ENCODE results near the gene MAD1L1.
"Not testable (repeated sequence)": the region's sequence is repeated elsewhere in the genome, so short reads cannot be mapped to it uniquely, and the experiment has no call there.

The MAD1L1 gene

GRCh38 chr7:1867370-1868260 is 365.1 kb downstream of the MAD1L1 start:
- FAIRE-seq = no peak

DNA sequence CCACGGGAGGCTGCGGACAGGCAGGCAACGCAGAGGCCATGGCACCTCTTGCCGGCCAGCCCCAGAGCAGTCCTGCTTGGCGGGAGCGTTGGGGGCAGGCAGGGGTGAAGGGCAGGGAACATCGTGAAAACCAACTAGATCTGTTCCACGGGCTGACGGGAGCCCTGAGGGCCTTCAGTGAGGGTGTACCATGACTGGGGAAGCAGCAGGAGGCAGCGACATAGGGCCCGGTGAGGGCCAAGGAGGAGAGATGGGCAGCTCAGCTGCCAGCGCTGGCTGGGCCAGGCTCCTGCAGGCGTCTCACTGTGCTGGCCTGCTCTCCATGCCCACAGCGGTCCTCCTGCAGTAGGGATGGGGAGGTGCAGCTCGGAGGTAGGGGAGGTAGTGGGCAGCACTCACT is 366.1 kb downstream of the MAD1L1 start:
- FAIRE-seq = no peak

- no peak for FAIRE-seq
Measured at GRCh38 chr7:1865571-1866255, 367.0 kb downstream of the MAD1L1 start.

DNA sequence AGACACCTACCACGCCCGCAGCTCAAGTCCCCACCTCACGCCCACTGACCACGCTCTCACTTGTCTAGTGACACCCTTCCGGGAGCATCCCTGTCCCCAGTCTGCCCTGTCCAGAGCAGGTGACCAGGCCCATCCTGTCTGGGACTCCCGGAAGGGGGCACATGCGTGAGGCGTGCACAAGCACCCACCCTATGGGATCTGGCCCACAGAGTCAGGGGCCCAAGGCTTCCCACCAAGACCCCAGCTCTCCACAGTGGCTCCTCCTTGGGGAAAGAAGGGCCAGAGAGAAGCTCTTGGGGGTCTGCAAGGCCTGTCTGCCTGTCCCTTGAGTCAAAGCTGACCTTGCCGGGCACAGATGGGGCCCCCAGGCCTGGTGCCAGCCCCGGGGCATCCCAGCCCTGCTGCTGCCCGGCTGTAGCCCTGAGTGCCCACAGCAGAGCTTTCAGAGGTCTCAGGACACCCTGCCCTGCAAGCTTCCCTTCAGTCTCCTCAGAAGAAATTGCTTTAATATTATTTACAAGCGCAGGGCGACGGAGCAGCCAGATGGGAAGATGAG is 367.7 kb downstream of the MAD1L1 start:
- no peak for FAIRE-seq

DNA sequence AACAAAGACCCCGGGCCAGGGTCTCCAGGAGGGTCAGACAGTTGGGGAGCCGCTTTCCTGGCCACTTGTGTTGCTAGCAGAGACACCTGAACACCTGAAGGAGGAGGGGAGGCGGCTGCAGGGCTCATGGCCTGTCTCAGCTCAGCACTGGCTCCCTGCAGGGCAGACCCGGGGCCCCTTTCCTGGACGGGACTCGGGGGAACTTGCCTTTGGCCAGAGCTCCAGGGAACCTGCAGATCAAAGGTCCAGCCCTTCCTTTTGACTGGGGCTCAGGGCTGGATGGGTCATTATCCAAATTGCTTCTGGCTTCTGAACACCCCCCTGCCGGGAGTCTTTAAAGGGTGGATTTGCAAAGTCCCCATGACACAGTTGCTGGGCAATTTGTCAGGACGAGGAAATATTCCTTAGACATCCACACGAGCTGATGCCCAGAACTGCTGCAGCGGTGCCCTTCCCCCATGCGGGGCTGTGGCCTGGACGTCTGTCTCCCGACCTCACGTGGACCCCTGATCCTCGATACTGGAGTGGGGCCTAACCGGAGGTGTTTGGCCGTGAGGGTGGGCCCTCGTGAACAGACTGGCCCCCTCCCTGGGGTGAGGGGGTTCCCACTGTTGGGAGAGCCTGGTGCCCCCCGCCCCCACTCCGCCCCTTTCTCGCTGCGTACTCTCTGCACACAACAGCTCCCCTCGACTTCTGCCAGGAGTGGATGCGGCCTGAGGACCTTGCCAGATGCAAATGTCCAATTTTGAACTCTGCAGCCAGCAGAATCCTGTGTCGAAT is 368.4 kb downstream of the MAD1L1 start:
- no peak for FAIRE-seq

DNA sequence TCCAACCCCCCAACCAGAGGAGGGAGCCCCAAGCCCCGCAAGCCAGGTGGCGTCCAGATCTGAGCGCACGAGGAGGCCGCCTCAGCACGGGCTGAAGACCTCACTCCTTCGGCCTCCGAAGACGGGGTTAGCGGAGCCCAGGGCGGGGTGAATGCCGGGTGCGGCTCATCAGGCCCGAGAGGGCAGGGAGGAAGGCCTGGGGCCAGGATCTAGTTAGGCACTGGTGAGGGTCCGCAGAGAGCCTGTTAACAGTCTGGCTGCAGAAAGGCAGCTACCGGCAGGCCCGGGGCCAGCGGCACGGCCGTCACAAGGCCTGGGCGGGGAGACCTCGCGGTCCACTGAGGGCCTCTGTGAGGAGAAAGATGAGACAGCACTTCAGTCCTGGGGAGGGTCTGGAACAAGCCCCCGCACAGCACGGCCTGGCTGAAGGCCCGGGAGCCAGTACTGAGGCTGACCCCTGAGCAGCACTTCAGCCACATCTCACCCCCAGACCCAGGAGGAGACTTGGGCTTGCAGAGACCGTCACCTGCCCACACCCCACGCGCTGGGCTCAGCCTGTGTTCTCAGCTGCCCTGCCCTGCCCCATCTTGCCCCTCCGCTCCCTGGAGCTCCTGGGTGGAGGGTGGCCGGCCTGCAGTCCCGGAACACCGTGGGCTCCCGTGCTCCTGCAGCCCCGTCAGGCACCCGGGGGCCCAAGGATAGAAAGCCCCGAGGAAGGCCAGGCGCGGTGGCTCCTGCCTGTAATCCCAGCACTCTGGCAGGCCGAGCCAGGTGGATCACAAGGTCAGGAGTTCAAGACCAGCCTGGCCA is 369.4 kb downstream of the MAD1L1 start:
- no peak for FAIRE-seq

- no peak for FAIRE-seq
Measured at GRCh38 chr7:1862560-1862959, 370.2 kb downstream of the MAD1L1 start.

DNA sequence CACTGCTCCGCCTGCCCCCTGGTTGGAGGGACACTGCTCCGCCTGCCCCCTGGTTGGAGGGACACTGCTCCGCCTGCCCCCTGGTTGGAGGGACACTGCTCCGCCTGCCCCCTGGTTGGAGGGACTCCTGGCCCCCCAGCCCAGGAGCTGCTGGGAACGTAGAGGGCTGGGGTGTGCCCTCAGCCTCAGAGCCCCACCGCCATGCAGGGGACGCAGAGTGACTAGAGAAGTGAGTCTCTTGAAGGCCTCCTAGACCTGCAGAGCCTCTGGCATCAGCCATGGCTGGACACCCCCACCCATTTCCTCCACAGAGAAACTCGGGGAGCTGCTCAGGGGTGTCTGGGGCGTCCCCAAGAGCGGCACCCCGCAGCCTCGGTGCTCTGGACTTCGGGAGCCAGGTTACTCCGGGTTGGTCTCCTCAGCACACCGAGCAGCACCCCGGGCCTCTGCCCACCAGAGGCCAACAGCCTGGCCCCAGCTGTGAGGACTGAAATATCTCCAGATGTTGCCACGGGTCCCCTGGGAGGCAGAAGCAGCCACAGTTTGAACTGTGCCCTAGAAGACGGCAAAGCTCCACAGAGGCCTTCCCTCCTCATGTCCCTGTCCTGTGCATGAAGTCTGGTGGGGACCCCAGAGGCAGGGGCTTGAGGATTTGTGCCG is 370.8 kb downstream of the MAD1L1 start:
- no peak for FAIRE-seq

DNA sequence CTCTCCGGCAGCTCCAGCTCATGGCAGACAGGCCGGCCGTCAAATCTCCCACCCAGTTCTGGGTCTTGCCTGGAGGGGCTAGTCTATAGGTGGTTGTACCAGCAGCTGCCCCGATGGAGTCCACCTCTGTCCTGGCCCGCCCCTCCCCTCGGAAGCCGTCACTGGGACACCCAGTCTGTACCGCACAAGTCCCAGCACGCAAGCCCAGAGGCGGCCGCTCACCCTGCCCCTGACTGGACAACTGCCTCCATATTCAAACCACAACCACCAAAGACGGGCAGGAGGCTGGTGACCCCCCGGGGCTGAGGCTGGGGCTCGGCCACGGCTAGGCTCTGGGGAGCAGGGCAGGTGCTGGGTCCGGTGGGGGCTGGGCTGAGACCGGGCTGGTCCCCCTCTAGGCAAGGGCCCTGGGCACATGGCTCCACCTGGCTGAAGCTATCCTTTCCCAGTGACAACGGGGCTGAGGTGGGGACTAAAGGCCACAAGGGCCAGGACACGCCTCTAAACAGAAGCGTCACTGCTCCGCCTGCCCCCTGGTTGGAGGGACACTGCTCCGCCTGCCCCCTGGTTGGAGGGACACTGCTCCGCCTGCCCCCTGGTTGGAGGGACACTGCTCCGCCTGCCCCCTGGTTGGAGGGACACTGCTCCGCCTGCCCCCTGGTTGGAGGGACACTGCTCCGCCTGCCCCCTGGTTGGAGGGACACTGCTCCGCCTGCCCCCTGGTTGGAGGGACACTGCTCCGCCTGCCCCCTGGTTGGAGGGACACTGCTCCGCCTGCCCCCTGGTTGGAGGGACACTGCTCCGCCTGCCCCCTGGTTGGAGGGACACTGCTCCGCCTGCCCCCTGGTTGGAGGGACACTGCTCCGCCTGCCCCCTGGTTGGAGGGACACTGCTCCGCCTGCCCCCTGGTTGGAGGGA is 371.6 kb downstream of the MAD1L1 start:
- not testable (repeated sequence) for FAIRE-seq

DNA sequence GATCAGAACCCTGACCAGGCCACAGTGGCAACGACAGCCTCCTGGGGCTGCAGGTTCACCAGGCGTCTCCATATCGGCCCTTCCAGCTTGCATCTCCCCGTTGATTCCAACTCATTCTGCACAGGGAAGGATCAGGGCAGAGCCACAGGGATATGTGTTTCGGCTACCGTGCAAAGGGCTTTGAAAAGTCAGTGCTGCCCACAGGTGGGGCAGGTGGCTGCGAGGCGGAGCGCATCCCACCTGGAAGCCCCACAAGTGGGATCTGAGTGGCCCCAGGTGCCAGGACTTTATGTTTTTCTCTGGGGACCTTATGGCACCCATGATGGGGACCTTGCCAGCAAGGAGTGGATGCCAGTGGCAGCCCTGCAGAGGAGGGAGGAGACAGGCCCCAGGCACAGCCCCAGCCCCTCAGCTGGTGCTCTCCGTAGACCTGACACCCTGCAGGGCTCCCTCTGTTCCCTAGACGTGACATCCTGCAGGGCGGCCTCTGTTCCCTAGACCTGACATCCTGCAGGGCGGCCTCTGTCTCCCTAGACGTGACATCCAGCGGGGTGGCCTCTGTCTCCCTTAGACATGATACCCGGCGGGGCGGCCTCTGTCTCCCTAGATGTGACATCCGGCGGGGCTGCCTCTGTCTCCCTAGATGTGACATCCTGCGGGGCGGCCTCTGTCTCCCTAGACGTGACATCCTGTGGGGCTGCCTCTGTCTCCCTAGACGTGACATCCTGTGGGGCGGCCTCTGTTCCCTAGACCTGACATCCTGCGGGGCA is 373.3 kb downstream of the MAD1L1 start:
- FAIRE-seq = no peak

DNA sequence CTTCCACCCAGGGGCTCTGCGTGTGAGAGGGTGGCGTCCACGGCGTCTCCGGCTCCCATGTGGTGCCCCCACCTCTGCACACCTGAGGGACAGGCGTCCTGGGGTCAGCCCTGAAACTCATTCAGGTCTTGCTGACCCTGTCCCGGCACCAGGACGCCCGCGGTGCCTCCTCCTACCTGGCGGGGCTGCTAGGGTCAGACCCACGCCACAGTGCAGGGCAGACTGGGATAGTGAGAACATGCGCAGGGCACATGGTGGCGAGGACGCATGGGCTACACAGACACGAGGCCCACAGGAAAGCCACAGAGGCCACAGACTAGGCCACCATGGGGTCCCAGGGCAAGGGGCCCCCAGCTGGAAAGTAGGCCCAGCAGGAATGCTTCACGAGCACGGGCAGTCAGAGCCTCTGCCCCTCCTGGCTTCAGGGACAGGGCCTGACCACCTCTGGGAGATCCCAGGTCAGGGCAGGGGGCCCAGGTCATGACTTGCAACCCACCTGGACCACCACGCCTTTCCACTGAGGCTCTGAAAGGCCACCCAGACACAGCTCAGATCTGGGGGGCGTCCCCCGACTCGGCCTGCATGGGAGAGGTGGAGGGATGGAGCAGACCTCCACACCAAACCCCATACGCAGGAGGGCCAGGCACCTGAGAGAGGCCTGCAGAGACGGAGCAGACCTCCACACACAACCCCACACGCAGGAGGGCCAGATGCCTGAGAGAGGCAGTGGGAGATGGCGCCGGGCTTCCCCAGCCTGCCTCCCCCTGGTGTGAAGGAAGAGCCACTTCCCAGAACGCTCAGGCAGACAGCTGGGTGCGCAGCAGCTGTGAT is 374.1 kb downstream of the MAD1L1 start:
- FAIRE-seq = no peak

GRCh38 chr7:1857487-1858421 is 375.0 kb downstream of the MAD1L1 start:
- FAIRE-seq = no peak

DNA sequence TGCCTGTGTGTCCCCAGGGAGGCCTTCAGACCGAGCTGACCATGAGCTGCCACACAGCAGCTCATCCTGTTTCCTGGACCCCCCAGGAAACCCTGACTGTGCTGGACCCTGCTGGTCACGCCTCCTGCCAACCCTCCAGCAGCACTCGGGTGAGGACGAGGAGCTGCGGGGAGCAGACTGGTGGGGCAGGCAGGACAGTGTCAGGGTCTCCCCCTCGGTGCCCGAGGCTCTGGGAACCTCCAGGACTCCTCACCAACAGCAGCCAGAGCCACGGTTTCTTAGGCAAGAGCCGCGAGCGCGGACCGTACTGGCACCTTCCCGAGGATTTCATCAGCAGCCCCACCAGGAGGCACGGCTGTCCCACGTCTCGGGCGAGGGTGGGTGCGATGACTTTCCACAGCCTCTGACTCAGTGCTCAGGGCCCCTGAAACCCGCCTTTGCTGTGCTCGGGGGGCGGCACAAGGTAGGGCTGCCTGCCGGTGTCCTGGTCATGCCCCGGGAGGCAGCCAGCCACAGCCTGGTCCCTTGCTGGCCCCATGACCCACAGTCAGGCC is 375.8 kb downstream of the MAD1L1 start:
- FAIRE-seq = no peak

DNA sequence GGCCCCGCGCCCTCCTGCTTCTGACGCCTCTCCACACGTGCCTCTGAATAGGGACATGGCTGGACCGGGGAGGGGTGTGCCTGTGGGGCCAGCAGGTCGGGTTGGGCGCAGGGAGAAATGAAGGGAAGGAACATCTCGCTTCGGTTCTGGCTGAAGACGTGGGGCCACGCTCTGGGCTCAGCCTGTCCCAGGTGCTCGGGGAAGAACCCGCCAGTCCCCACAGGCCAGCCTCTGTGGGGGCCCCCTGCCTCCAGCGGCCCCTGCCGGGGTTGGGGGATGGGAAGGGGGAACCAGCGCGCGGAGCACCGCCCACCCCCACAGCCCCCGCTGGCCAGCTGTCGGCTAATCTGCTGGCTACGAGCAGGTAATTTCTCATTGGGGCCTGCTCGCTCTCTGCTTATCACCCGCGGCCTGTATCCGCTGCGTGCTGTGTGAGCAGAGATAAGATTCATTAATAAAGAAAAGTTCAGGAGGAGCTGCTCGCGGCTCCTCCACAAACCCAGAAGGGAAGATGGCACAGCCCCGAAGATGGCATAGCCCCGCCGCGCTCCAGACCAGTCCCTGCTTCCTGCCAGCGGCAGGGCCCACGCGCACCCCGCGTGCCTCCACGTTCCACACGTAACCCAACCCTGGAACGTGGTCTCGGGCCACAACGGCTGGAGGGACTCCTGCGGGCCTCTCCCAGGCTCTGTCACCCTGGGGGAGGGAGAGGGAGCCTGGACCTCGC is 376.4 kb downstream of the MAD1L1 start:
- no peak for FAIRE-seq

DNA sequence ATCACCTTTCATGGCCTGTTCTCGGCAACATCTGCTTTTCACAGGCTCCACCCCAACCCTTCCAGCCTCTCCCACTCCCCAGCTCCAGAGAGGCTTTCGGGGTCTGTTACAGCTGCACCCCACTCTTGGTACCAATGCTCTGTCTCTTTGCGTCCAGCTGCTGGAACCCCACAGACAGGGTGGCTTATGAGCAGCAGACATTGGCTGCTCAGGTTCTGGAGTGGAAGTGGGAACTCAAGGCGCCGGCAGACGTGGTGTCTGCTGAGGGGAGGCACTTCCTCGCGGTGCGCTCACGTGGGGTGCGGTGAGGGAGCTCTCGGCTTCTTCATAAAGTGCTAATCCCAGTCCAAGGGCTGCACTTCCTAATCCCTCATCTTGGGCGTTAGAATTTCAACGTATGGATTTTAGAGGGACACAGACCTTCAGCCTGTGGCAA is 377.0 kb downstream of the MAD1L1 start:
- no peak for FAIRE-seq

All from G401.6 (cell line).